Breast epithelium (tissue), 3 donors: ENCODE data around the gene DNM3.

Source experiments
- POLR2A ChIP-seq: fragments of 450-650 bp; IDR thresholded peaks from one replicate; pipeline ENCODE4 v1.6.1; 2016; ENCODE audit warnings: antibody characterized with exemption, mild to moderate bottlenecking, moderate library complexity
- POLR2AphosphoS5 ChIP-seq, 3 donors: sonication (generic); formaldehyde crosslinking; IDR thresholded peaks; one replicate each; pipeline ENCODE4 v1.6.1; 2017; ENCODE audit warnings: antibody characterized with exemption in 3 of 3
- TF ChIP-seq, protein P1 (sequence below), 3 donors: fragments of 450-650 bp; IDR thresholded peaks; one replicate each; pipeline ENCODE4 v1.5.1; 2016 to 2017; ENCODE audit warnings: antibody characterized with exemption in 3 of 3, mild to moderate bottlenecking in 3 of 3, moderate library complexity in 3 of 3

DNA sequence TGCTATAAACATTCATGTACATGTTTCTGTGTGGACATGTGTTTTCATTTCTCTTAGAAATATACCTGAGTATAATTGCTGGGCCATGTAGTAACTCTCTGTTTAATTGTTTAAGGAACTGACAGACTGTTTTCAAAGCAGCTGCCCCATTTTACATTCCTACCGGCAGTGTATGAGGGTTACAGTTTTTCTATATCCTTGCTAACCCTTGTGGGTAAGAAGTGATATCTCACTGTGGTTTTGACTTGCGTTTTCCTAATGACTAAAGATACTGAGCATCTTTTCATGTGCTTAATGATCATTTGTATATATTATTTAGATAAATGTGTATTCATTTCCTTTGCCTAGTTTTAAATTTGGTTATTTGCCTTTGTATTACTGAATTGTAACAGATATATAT is 81.7 kb downstream of the DNM3 start:
- TF ChIP-seq, protein P1, sequence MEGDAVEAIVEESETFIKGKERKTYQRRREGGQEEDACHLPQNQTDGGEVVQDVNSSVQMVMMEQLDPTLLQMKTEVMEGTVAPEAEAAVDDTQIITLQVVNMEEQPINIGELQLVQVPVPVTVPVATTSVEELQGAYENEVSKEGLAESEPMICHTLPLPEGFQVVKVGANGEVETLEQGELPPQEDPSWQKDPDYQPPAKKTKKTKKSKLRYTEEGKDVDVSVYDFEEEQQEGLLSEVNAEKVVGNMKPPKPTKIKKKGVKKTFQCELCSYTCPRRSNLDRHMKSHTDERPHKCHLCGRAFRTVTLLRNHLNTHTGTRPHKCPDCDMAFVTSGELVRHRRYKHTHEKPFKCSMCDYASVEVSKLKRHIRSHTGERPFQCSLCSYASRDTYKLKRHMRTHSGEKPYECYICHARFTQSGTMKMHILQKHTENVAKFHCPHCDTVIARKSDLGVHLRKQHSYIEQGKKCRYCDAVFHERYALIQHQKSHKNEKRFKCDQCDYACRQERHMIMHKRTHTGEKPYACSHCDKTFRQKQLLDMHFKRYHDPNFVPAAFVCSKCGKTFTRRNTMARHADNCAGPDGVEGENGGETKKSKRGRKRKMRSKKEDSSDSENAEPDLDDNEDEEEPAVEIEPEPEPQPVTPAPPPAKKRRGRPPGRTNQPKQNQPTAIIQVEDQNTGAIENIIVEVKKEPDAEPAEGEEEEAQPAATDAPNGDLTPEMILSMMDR (IDR thresholded peaks at IDR 0.05), result no peak
- TF ChIP-seq POLR2A (no peak), POLR2AphosphoS5 (IDR thresholded peaks at IDR 0.05) (no peak)
